ENCODE data around the gene OR8B4.
A peak's percentile ranks its signal among the peaks of the same experiment; 100 is the strongest.
"Not testable (repeated sequence)": the region's sequence is repeated elsewhere in the genome, so short reads cannot be mapped to it uniquely, and the experiment has no call there.

Gene OR8B4

GRCh38 chr11:124405581-124405980 lies 19.1 kb downstream of the OR8B4 start:
- DNase-seq (ENCODE audit: low read depth) = no peak

DNA sequence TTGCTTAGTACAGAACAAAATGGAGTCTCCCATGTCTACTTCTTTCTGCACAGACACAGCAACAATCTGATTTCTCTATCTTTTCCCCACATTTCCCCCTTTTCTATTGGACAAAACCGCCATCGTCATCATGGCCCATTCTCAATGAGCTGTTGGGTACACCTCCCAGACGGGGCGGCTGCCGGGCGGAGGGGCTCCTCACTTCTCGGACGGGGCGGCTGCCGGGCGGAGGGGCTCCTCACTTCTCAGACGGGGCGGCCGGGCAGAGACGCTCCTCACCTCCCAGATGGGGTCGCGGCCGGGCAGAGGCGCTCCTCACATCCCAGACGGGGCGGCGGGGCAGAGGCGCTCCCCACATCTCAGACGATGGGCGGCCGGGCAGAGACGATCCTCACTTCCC lies 21.5 kb downstream of the OR8B4 start:
- DNase-seq (ENCODE audit: low read depth) = not testable (repeated sequence)

GRCh38 chr11:124402326-124402922 lies 22.2 kb downstream of the OR8B4 start:
- peak; percentile 23 for DNase-seq (ENCODE audit: low read depth)

DNA sequence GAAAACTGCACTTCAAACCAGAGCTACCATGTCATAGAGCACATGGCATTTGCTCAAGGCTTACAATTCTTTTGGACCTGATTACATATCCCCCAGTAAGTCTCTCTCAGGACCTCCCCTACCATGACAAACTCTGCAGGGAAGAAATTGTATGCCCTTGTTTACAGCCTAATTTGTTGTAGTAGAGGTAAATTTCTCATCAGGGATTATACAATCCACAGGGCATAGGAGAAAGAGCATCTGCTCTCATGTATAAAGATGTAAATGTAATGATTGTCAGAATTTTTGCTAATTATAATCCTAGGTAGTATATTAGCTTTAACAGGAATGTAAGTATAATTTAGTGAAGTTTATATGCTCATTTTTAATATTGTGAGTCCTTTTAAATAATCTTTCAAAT lies 25.7 kb downstream of the OR8B4 start, which contains the start of gene OR8B3:
TSS of gene OR8B3 (minus strand) at position 101 of the 400 bp plus-strand sequence. CDS start 1,673 bp downstream, outside the sequence.
- no peak for DNase-seq (ENCODE audit: low read depth)

DNA sequence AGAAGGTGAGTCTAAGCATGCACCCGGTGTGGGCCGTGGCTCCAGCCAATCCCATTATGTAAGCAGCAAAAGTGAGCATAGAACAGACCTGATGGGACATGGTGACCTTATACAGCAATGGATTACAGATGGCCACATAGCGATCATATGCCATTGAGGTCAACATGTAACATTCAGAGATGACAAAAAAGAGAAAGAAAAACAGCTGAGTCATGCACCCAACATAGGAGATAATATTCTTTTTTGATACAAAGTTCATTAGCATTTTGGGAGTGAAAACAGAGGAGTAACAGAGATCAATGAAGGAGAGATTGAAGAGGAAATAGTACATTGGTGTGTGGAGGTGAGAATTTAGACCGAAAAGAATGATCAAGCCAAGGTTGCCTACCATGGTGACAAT lies 27.8 kb downstream of the OR8B4 start:
- not testable (repeated sequence) for DNase-seq (ENCODE audit: low read depth)

DNA sequence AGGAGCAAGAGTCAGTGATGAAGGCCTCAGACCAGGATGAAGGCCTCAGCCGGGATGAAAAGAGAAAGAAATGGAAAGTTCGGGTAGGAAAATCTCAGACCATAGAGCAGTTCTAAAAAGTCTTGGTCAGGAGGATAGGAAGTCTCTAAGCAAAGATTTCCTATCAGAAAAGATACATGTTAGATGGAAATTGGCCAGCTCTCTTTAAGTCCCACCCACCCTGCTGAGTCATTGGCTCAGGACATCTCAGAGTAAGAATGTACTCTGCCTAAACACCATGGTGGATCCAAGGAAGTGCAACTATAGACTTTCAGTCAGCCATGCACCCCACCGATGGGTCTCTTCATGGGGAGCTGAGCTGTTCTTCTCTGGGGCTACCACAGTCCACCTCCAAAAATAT lies 30.3 kb downstream of the OR8B4 start:
- DNase-seq (ENCODE audit: low read depth) = no peak

- no peak for DNase-seq (ENCODE audit: low read depth)
These were observed 40.3 kb downstream of the OR8B4 start, which contains the start of gene OR8B2 for GRCh38 chr11:124384399-124384798. Gene OR8B2, minus strand, starts transcription at chr11:124384499. Its CDS starts 1,156 bp downstream, at chr11:124383343.

DNA sequence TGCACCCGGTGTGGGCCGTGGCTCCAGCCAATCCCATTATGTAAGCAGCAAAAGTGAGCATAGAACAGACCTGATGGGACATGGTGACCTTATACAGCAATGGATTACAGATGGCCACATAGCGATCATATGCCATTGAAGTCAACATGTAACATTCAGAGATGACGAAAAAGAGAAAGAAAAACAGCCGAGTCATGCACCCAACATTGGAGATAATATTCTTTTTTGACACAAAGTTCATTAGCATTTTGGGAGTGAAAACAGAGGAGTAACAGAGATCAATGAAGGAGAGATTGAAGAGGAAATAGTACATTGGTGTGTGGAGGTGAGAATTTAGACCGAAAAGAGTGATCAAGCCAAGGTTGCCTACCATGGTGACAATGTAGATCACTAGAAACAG lies 41.8 kb downstream of the OR8B4 start:
- not testable (repeated sequence) for DNase-seq (ENCODE audit: low read depth)

DNA sequence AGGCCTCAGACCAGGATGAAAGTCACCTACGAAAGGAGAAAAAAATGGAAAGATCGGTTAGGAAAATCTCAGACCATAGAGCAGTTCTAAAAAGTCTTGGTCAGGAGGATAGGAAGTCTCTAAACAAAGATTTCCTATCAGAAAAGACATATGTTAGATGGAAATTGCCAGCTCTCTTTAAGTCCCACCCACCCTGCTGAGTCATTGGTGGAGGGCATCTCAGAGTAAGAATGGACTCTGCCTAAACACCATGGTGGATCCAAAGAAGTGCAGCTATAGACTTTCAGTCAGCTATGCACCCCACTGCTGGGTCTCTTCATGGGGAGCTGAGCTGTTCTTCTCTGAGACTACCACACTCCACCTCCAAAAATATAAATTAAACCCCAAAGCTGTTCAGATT lies 44.1 kb downstream of the OR8B4 start:
- no peak for DNase-seq (ENCODE audit: low read depth)

GRCh38 chr11:124376280-124376679 lies 48.4 kb downstream of the OR8B4 start:
- DNase-seq (ENCODE audit: low read depth) = no peak
